WTC11 (cell line): Measurements from ENCODE around the gene KLLN. TPM values are rescaled to one million over a fixed set of nuclear protein-coding genes. Genes with fewer than 3 reads are reported as not detected.
A peak's percentile ranks its signal among the peaks of the same experiment; 100 is the strongest.

Experiments used
- ATF6 ChIP-seq: sonication (generic); formaldehyde crosslinking; IDR thresholded peaks from 2 replicates; pipeline ENCODE4 v1.8.1; 2023; ENCODE audit warnings: mild to moderate bottlenecking, missing genetic modification reagents
- CTCF ChIP-seq: fragments of 200-600 bp; IDR thresholded peaks from 2 replicates; pipeline ENCODE4 v1.8.0; 2022; ENCODE audit warnings: antibody characterized with exemption
- ELF4 ChIP-seq: sonication (generic); formaldehyde crosslinking; IDR thresholded peaks from 2 replicates; pipeline ENCODE4 v1.8.1; 2022; ENCODE audit warnings: low read depth, mild to moderate bottlenecking, moderate library complexity, missing genetic modification reagents
- ESRRA ChIP-seq: sonication (generic); formaldehyde crosslinking; IDR thresholded peaks from 2 replicates; pipeline ENCODE4 v1.8.1; 2022; ENCODE audit warnings: mild to moderate bottlenecking, missing genetic modification reagents, borderline replicate concordance
- FOXK1 ChIP-seq: sonication (generic); formaldehyde crosslinking; IDR thresholded peaks from 2 replicates; pipeline ENCODE4 v1.8.0; 2022; ENCODE audit warnings: mild to moderate bottlenecking, moderate library complexity, missing genetic modification reagents
- GABPB1 ChIP-seq: sonication (generic); formaldehyde crosslinking; IDR thresholded peaks from 2 replicates; pipeline ENCODE4 v1.8.1; 2023; ENCODE audit warnings: mild to moderate bottlenecking, missing genetic modification reagents
- IRF2 ChIP-seq: sonication (generic); formaldehyde crosslinking; IDR thresholded peaks from 2 replicates; pipeline ENCODE4 v1.8.0; 2022; ENCODE audit warnings: low read depth, missing genetic modification reagents, borderline replicate concordance
- KAT7 ChIP-seq: sonication (generic); formaldehyde crosslinking; IDR thresholded peaks from 2 replicates; pipeline ENCODE4 v1.8.1; 2023; ENCODE audit warnings: missing genetic modification reagents, mild to moderate bottlenecking, borderline replicate concordance
- MXD4 ChIP-seq: fragments of 250-450 bp; sonication (Bioruptor Pico); IDR thresholded peaks from 2 replicates; pipeline ENCODE4 v1.8.0; 2021; ENCODE audit warnings: mild to moderate bottlenecking, moderate library complexity, borderline replicate concordance
- NR1H2 ChIP-seq: sonication (generic); formaldehyde crosslinking; IDR thresholded peaks from 2 replicates; pipeline ENCODE4 v1.9.0; 2021; ENCODE audit warnings: mild to moderate bottlenecking, moderate library complexity, missing genetic modification reagents
- PRDM15 ChIP-seq: sonication (generic); formaldehyde crosslinking; IDR thresholded peaks from 2 replicates; pipeline ENCODE4 v1.8.0; 2022; ENCODE audit warnings: missing genetic modification reagents
- PRRX2 ChIP-seq: fragments of 250-450 bp; sonication (Bioruptor Pico); IDR thresholded peaks from 2 replicates; pipeline ENCODE4 v1.8.0; 2021; ENCODE audit warnings: mild to moderate bottlenecking
- TCF7 ChIP-seq: sonication (generic); formaldehyde crosslinking; IDR thresholded peaks from 2 replicates; pipeline ENCODE4 v1.8.0; 2022; ENCODE audit warnings: mild to moderate bottlenecking, low read depth, missing genetic modification reagents, moderate library complexity
- ZNF121 ChIP-seq: sonication (generic); formaldehyde crosslinking; IDR thresholded peaks from 2 replicates; pipeline ENCODE4 v1.8.0; 2023; ENCODE audit warnings: missing genetic modification reagents
- ZNF138 ChIP-seq: sonication (generic); formaldehyde crosslinking; conservative IDR thresholded peaks from 2 replicates; pipeline ENCODE4 v1.8.1; 2022; ENCODE audit warnings: mild to moderate bottlenecking, moderate library complexity, missing genetic modification reagents
- ZNF219 ChIP-seq: sonication (generic); formaldehyde crosslinking; IDR thresholded peaks from 2 replicates; pipeline ENCODE4 v1.8.0; 2023; ENCODE audit warnings: missing genetic modification reagents, mild to moderate bottlenecking, borderline replicate concordance
- ZNF232 ChIP-seq: sonication (generic); formaldehyde crosslinking; IDR thresholded peaks from 2 replicates; pipeline ENCODE4 v1.8.0; 2022; ENCODE audit warnings: mild to moderate bottlenecking, missing genetic modification reagents
- ZNF317 ChIP-seq: sonication (generic); formaldehyde crosslinking; IDR thresholded peaks from 2 replicates; pipeline ENCODE4 v1.8.1; 2023; ENCODE audit warnings: low read depth, mild to moderate bottlenecking, moderate library complexity, missing genetic modification reagents, borderline replicate concordance
- ZNF423 ChIP-seq: fragments of 250-450 bp; sonication (Bioruptor Pico); IDR thresholded peaks from 2 replicates; pipeline ENCODE4 v2.1.2; 2022; ENCODE audit warnings: mild to moderate bottlenecking, moderate library complexity
- ZNF671 ChIP-seq: fragments of 250-450 bp; sonication (Bioruptor Pico); IDR thresholded peaks from 2 replicates; pipeline ENCODE4 v1.8.0; 2021; ENCODE audit warnings: mild to moderate bottlenecking
- total RNA-seq: library from RNA; stranded (reverse); gene quantifications from 3 replicates; pipeline ENCODE4 v1.2.3, GENCODE V29; 2021
- TF ChIP-seq, protein P1 (sequence below): fragments of 250-450 bp; sonication (Bioruptor Pico); IDR thresholded peaks from 2 replicates; pipeline ENCODE4 v1.9.0; 2021; ENCODE audit warnings: mild to moderate bottlenecking, borderline replicate concordance
- TF ChIP-seq, protein P2 (sequence below): sonication (generic); formaldehyde crosslinking; IDR thresholded peaks from 2 replicates; pipeline ENCODE4 v1.8.0; 2023; ENCODE audit warnings: mild to moderate bottlenecking, missing genetic modification reagents
- TF ChIP-seq, protein P3 (sequence below): fragments of 250-450 bp; sonication (Bioruptor Pico); IDR thresholded peaks from 2 replicates; pipeline ENCODE4 v1.9.0; 2021; ENCODE audit warnings: moderate library complexity, mild to moderate bottlenecking, inconsistent platforms, borderline replicate concordance

Gene KLLN
- total RNA-seq, 1 experiment from 2014 or later, result 0.52 TPM

GRCh38 chr10:87863053-87863943 is at the start of gene KLLN, which contains the start of gene PTEN (continued):
- TF ChIP-seq ZNF232 (CRISPR knock-in tag) (no peak), MXD4 (CRISPR knock-in tag) (no peak), ZNF423 (no peak), CTCF (no peak), KAT7 (peak; percentile 97; the same call in 1 of the 2 replicates), TCF7 (CRISPR knock-in tag) (no peak), NR1H2 (no peak), ZNF138 (CRISPR knock-in tag) (no peak; the same call in 1 of the 2 replicates), ELF4 (CRISPR knock-in tag) (0 out of 2 replicates have a peak, but pooled peaks have one; percentile 50), PRDM15 (peak; percentile 94), ESRRA (CRISPR knock-in tag) (peak; percentile 58; the same call in 1 of the 2 replicates), ZNF219 (CRISPR knock-in tag) (no peak), ATF6 (CRISPR knock-in tag) (no peak), PRRX2 (CRISPR knock-in tag) (no peak), IRF2 (CRISPR knock-in tag) (no peak), GABPB1 (peak; percentile 67; the same call in 1 of the 2 replicates), ZNF121 (CRISPR knock-in tag) (no peak), ZNF671 (CRISPR knock-in tag) (no peak), FOXK1 (CRISPR knock-in tag) (peak; percentile 78; the same call in 1 of the 2 replicates), ZNF317 (CRISPR knock-in tag) (0 out of 2 replicates have a peak, but pooled peaks have one; percentile 20)
- TF ChIP-seq, protein P1, sequence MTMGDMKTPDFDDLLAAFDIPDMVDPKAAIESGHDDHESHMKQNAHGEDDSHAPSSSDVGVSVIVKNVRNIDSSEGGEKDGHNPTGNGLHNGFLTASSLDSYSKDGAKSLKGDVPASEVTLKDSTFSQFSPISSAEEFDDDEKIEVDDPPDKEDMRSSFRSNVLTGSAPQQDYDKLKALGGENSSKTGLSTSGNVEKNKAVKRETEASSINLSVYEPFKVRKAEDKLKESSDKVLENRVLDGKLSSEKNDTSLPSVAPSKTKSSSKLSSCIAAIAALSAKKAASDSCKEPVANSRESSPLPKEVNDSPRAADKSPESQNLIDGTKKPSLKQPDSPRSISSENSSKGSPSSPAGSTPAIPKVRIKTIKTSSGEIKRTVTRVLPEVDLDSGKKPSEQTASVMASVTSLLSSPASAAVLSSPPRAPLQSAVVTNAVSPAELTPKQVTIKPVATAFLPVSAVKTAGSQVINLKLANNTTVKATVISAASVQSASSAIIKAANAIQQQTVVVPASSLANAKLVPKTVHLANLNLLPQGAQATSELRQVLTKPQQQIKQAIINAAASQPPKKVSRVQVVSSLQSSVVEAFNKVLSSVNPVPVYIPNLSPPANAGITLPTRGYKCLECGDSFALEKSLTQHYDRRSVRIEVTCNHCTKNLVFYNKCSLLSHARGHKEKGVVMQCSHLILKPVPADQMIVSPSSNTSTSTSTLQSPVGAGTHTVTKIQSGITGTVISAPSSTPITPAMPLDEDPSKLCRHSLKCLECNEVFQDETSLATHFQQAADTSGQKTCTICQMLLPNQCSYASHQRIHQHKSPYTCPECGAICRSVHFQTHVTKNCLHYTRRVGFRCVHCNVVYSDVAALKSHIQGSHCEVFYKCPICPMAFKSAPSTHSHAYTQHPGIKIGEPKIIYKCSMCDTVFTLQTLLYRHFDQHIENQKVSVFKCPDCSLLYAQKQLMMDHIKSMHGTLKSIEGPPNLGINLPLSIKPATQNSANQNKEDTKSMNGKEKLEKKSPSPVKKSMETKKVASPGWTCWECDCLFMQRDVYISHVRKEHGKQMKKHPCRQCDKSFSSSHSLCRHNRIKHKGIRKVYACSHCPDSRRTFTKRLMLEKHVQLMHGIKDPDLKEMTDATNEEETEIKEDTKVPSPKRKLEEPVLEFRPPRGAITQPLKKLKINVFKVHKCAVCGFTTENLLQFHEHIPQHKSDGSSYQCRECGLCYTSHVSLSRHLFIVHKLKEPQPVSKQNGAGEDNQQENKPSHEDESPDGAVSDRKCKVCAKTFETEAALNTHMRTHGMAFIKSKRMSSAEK (CRISPR knock-in tag), result no peak
- TF ChIP-seq, protein P2, sequence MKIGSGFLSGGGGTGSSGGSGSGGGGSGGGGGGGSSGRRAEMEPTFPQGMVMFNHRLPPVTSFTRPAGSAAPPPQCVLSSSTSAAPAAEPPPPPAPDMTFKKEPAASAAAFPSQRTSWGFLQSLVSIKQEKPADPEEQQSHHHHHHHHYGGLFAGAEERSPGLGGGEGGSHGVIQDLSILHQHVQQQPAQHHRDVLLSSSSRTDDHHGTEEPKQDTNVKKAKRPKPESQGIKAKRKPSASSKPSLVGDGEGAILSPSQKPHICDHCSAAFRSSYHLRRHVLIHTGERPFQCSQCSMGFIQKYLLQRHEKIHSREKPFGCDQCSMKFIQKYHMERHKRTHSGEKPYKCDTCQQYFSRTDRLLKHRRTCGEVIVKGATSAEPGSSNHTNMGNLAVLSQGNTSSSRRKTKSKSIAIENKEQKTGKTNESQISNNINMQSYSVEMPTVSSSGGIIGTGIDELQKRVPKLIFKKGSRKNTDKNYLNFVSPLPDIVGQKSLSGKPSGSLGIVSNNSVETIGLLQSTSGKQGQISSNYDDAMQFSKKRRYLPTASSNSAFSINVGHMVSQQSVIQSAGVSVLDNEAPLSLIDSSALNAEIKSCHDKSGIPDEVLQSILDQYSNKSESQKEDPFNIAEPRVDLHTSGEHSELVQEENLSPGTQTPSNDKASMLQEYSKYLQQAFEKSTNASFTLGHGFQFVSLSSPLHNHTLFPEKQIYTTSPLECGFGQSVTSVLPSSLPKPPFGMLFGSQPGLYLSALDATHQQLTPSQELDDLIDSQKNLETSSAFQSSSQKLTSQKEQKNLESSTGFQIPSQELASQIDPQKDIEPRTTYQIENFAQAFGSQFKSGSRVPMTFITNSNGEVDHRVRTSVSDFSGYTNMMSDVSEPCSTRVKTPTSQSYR, result peak; percentile 9; the same call in 1 of the 2 replicates
- TF ChIP-seq, protein P3, sequence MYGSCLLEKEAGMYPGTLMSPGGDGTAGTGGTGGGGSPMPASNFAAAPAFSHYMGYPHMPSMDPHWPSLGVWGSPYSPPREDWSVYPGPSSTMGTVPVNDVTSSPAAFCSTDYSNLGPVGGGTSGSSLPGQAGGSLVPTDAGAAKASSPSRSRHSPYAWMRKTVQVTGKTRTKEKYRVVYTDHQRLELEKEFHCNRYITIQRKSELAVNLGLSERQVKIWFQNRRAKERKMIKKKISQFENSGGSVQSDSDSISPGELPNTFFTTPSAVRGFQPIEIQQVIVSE, result no peak
